HCT116 (cell line): ENCODE results near the gene TDP1. TPM values are rescaled to one million over a fixed set of nuclear protein-coding genes. Genes with fewer than 3 reads are reported as not detected.

Experiments
- ATAC-seq: fragments of 200-7000 bp; cut with Tn5 transposase; 2 replicates; pipeline ENCODE4 v1.9.1; 2020; ENCODE audit warnings: mild to moderate bottlenecking, moderate library complexity
- BruUV-seq: library from RNA; stranded (reverse); fragments of 400-500 nt; replicated peaks from 2 replicates; lab custom pipeline; 2021; lab: Mats Ljungman, UMichigan
- CTCF ChIA-PET: fragments of 300-600 bp; sonication (Branson Sonifier 250); formaldehyde crosslinking; loops from one replicate; lab custom pipeline; 2021; ENCODE audit warnings: antibody characterized with exemption; lab: Charles Lee
- POLR2A ChIA-PET: fragments of 300-600, 350-600 bp; sonication (Branson Sonifier 250); formaldehyde crosslinking; loops from one replicate; lab custom pipeline; 2021; ENCODE audit warnings: antibody characterized with exemption; lab: Charles Lee
- RAD21 ChIA-PET, 2 experiments: fragments of 300-600 bp; sonication (Branson Sonifier 250); formaldehyde crosslinking; loops; one replicate each; lab custom pipeline; 2023; ENCODE audit warnings: low total read pairs in 2 of 2; ENCODE audit not compliant: uncharacterized antibody in 2 of 2, unreplicated experiment in 2 of 2, low non-redundant PET in 1 of 2; lab: Charles Lee
- DNase-seq: peaks from one replicate; pipeline ENCODE4 v3.0.0-alpha.2; 2010; ENCODE audit warnings: low read depth, low spot score
- H2AFZ ChIP-seq: fragments of 200-600 bp; shearing (Covaris generic), sonication (generic); 2 replicates; pipeline ENCODE4 v1.6.1; 2017; ENCODE audit warnings: low read depth, mixed run types, mixed read lengths, antibody characterized with exemption, low read length; ENCODE audit not compliant: poor library complexity, severe bottlenecking
- H3K27ac ChIP-seq: 2 replicates; pipeline ENCODE4 v1.5.1; 2012; ENCODE audit warnings: low read depth, low read length
- H3K27me3 ChIP-seq: fragments of 200-600 bp; sonication (generic); 2 replicates; pipeline ENCODE4 v1.6.1; 2016; ENCODE audit warnings: mixed run types, low read length, mixed read lengths; ENCODE audit not compliant: insufficient read depth
- H3K36me3 ChIP-seq, 2 experiments: fragments of 200-500 bp in 1 of 2; fragments of 200-600 bp in 1 of 2; sonication (Bioruptor generic) in 1 of 2; sonication (generic) in 1 of 2; 2 replicates each; pipeline versions ENCODE4 v1.5.1 to v1.6.1; 2014 to 2016; ENCODE audit warnings: low read length in 2 of 2, inconsistent platforms in 1 of 2, mixed read lengths in 1 of 2, mixed run types in 1 of 2; ENCODE audit not compliant: insufficient read depth in 2 of 2, control insufficient read depth in 1 of 2
- H3K4me1 ChIP-seq, 2 experiments: fragments of 200-600 bp in 1 of 2; sonication (generic) in 1 of 2; 2 replicates each; pipeline versions ENCODE4 v1.5.1 to v1.6.1; 2012 to 2017; ENCODE audit warnings: low read length in 2 of 2, inconsistent platforms in 1 of 2, mild to moderate bottlenecking in 1 of 2, mixed read lengths in 1 of 2, mixed run types in 1 of 2, moderate library complexity in 1 of 2; ENCODE audit not compliant: insufficient read depth in 2 of 2, control insufficient read depth in 1 of 2
- H3K4me2 ChIP-seq: fragments of 200-600 bp; sonication (generic); 2 replicates; pipeline ENCODE4 v1.6.1; 2017; ENCODE audit warnings: mixed run types, low read length, mixed read lengths
- H3K4me3 ChIP-seq, 2 experiments: fragments of 200-600 bp in 1 of 2; sonication (generic) in 1 of 2; replicated peaks in 1 of 2; 2 replicates each; pipeline ENCODE4 v1.5.1; 2011 to 2016; ENCODE audit warnings: low read length in 2 of 2, control low read depth in 1 of 2, low read depth in 1 of 2, mild to moderate bottlenecking in 1 of 2, mixed read lengths in 1 of 2, mixed run types in 1 of 2
- H3K79me2 ChIP-seq: fragments of 200-600 bp; sonication (generic); 2 replicates; pipeline ENCODE4 v1.6.1; 2017; ENCODE audit warnings: mild to moderate bottlenecking, mixed run types, low read length, moderate library complexity, mixed read lengths; ENCODE audit not compliant: insufficient read depth
- H3K9ac ChIP-seq: fragments of 200-600 bp; sonication (generic); 2 replicates; pipeline ENCODE4 v1.6.1; 2016; ENCODE audit warnings: low read length, mixed read lengths
- H3K9me2 ChIP-seq: fragments of 200-600 bp; sonication (generic), shearing (Covaris generic); 2 replicates; pipeline ENCODE4 v1.6.1; 2017; ENCODE audit warnings: mixed run types, mild to moderate bottlenecking, moderate library complexity; ENCODE audit not compliant: insufficient read depth
- H3K9me3 ChIP-seq, 2 experiments: fragments of 200-500 bp in 1 of 2; fragments of 200-600 bp in 1 of 2; sonication (Bioruptor generic) in 1 of 2; sonication (generic) in 1 of 2; 2 replicates each; pipeline ENCODE4 v1.6.1; 2014 to 2017; ENCODE audit warnings: low read length in 2 of 2, mixed read lengths in 2 of 2, inconsistent platforms in 1 of 2, low read depth in 1 of 2, mild to moderate bottlenecking in 1 of 2, mixed run types in 1 of 2, moderate library complexity in 1 of 2; ENCODE audit not compliant: control insufficient read depth in 1 of 2, insufficient read depth in 1 of 2
- H4K20me1 ChIP-seq: fragments of 200-600 bp; sonication (generic), shearing (Covaris generic); 2 replicates; pipeline ENCODE4 v1.6.1; 2017; ENCODE audit warnings: mixed run types, mild to moderate bottlenecking, moderate library complexity; ENCODE audit not compliant: insufficient read depth
- CBX3 ChIP-seq: IDR thresholded peaks from 2 replicates; pipeline ENCODE4 v1.6.1; 2012; ENCODE audit warnings: low read depth
- CEBPB ChIP-seq: IDR thresholded peaks from 2 replicates; pipeline ENCODE4 v1.6.1; 2012; ENCODE audit warnings: low read depth
- EZH2 ChIP-seq: fragments of 200-600 bp; sonication (generic); IDR thresholded peaks from 2 replicates; pipeline ENCODE4 v1.6.1; 2017; ENCODE audit warnings: antibody characterized with exemption, mixed run types
- EZH2phosphoT487 ChIP-seq: fragments of 200-600 bp; IDR thresholded peaks from 2 replicates; pipeline ENCODE4 v1.6.1; 2018; ENCODE audit warnings: antibody characterized with exemption, borderline replicate concordance
- FOSL1 ChIP-seq: IDR thresholded peaks from 2 replicates; pipeline ENCODE4 v1.6.1; 2012; ENCODE audit warnings: low read depth
- POLR2AphosphoS5 ChIP-seq: IDR thresholded peaks from 2 replicates; pipeline ENCODE4 v1.6.1; 2011; ENCODE audit warnings: mild to moderate bottlenecking, low read depth, low read length, moderate library complexity
- REST ChIP-seq: IDR thresholded peaks from 2 replicates; pipeline ENCODE4 v1.6.1; 2012; ENCODE audit warnings: low read depth
- SIN3A ChIP-seq: IDR thresholded peaks from 2 replicates; pipeline ENCODE4 v1.6.1; 2012; ENCODE audit warnings: low read depth
- SRF ChIP-seq: IDR thresholded peaks from 2 replicates; pipeline ENCODE4 v1.6.1; 2012; ENCODE audit warnings: low read depth
- TCF7L2 ChIP-seq: IDR thresholded peaks from 2 replicates; pipeline ENCODE4 v1.7.0; 2011; ENCODE audit warnings: borderline replicate concordance, inconsistent platforms; ENCODE audit not compliant: insufficient read depth, insufficient read length; ENCODE audit errors: extremely low read depth
- YY1 ChIP-seq: IDR thresholded peaks from 2 replicates; pipeline ENCODE4 v1.6.1; 2011; ENCODE audit warnings: low read length, low read depth, moderate library complexity, mild to moderate bottlenecking; ENCODE audit not compliant: insufficient replicate concordance; ENCODE audit errors: extremely low read depth
- ZBTB33 ChIP-seq: IDR thresholded peaks from 2 replicates; pipeline ENCODE4 v1.6.1; 2011; ENCODE audit warnings: mild to moderate bottlenecking, low read length, moderate library complexity; ENCODE audit not compliant: insufficient replicate concordance; ENCODE audit errors: extremely low read depth
- ZFX ChIP-seq: fragments of 450-650 bp; IDR thresholded peaks from 2 replicates; pipeline ENCODE4 v1.6.1; 2017
- ZNF274 ChIP-seq: fragments of 200-500 bp; sonication (Bioruptor generic); IDR thresholded peaks from 2 replicates; pipeline ENCODE4 v1.6.1; 2014; ENCODE audit warnings: mild to moderate bottlenecking, low read depth, low read length, inconsistent platforms
- intact Hi-C: fragments of 100-400 bp; cut with micrococcal nuclease; formaldehyde crosslinking; loops from 2 replicates; pipeline ENCODE4 v1.10.0; 2022
- total RNA-seq: library from RNA; stranded (reverse); gene quantifications from one replicate; pipeline ENCODE4 v1.2.1, GENCODE V29; 2021; ENCODE audit not compliant: unreplicated experiment

The TDP1 gene
- total RNA-seq, 1 experiment from 2014 or later: 37.1 TPM

DNA sequence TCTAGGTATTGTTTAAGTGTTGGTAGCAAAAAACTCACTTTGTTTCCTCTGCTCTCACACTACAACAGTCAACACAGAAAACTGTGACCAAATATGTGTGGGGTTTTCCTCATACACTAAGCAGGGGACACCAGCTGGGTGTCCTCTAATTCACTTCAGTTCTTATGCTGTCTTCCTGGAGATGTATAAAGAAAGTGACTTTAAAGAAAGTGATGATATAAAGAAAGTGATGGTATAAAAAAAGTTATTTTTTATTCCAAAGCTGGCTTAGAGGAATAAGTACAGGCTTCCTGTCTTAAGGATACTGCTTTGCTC, 31.4 kb downstream of the TDP1 start:
- no peak for DNase-seq
- no peak overlapping the region for H3K4me2 ChIP-seq
- no peak overlapping the region for H2AFZ ChIP-seq
- ChIA-PET POLR2A (no interaction called here), CTCF (no interaction called here), RAD21 (no interaction called here)
- no peaks in the 10 kb centered on the region for H3K9me2 ChIP-seq
- no TSS peak for BruUV-seq
- H3K9me3 ChIP-seq: no peaks in the 10 kb centered on the region
- no peaks in the 10 kb centered on the region for H3K4me1 ChIP-seq
- H3K9ac ChIP-seq: no peak overlapping the region
- no peak overlapping the region for H3K4me3 ChIP-seq
- H3K36me3 ChIP-seq: peaks cover 0 to 31% of the 10 kb centered on the region in 2 experiments; a peak in 2 of 4 replicates
- H3K79me2 ChIP-seq: no peaks in the 10 kb centered on the region
- H3K27me3 ChIP-seq: no peaks in the 10 kb centered on the region
- H3K27ac ChIP-seq: no peak overlapping the region
- ATAC-seq: no peak
- H4K20me1 ChIP-seq: no peaks in the 10 kb centered on the region
- TF ChIP-seq REST (no peak), TCF7L2 (no peak), CBX3 (no peak), ZNF274 (no peak)
- intact Hi-C loops: no loop called here

DNA sequence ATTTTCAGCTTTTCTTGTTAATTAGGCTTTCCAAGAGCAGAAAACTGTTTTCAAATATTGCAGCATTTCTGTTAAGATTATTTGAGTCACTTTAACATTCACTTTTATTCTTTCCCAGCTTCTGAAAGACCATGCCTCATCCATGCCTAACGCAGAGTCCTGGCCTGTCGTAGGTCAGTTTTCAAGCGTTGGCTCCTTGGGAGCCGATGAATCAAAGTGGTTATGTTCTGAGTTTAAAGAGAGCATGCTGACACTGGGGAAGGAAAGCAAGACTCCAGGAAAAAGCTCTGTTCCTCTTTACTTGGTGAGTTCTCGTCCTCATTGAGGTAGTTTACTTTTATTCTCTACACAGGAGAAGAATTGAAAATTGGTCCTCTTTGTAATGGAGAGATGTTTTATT, 33.1 kb downstream of the TDP1 start:
- no peak overlapping the region for H3K9ac ChIP-seq
- TF ChIP-seq ZNF274: no peak
- TF ChIP-seq EZH2: no peak
- TF ChIP-seq SRF: no peak
- TF ChIP-seq CEBPB: no peak
- no peak for TF ChIP-seq FOSL1
- TF ChIP-seq TCF7L2: no peak
- no peak for TF ChIP-seq YY1
- TF ChIP-seq ZFX: no peak
- TF ChIP-seq EZH2phosphoT487: no peak
- no peak for TF ChIP-seq POLR2AphosphoS5
- no peak for TF ChIP-seq SIN3A
- TF ChIP-seq ZBTB33: no peak
- no peak for TF ChIP-seq CBX3
- TF ChIP-seq, all 23 proteins: peak for 0
- Histone ChIP-seq H3K27ac (no peak overlapping the region), H3K4me3 (no peak overlapping the region), H3K36me3 (peaks cover 6 to 37% of the 10 kb centered on the region in 2 experiments; a peak in 3 of 4 replicates), H3K9me2 (no peaks in the 10 kb centered on the region), H2AFZ (no peak overlapping the region), H3K79me2 (no peaks in the 10 kb centered on the region), H3K4me2 (no peak overlapping the region), H3K27me3 (no peaks in the 10 kb centered on the region), H3K9me3 (no peaks in the 10 kb centered on the region), H3K4me1 (no peaks in the 10 kb centered on the region), H4K20me1 (no peaks in the 10 kb centered on the region)
- ChIA-PET CTCF (no interaction called here), POLR2A (no interaction called here), RAD21 (no interaction called here)
- intact Hi-C loops: no loop called here
- ATAC-seq (no peak), DNase-seq (no peak)
- BruUV-seq: no TSS peak
